ENCODE measurements around the gene TOR2A.

Gene TOR2A

GRCh38 chr9:127698985-127699670, 36.0 kb downstream of the TOR2A start:
- DNase-seq (ENCODE audit: low spot score), result peak; percentile 69

DNA sequence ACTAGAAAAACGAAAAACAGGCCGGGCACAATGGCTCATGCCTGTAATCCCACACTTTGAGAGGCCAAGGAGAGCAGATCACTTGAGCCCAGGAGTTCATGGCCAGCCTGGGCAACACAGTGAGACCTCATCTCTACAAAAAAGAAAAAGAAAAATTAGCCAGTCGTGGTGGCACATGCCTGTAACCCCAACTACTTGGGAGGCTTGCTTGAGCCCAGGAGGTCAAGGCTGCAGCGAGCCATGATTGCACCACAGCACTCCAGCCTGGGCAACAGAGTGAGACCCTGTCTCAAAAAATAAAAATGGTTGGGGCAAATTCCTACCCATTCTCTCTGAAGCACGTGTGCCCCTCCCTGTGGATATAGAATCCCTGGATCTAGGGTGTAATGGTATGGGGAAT, 36.7 kb downstream of the TOR2A start:
- no peak for DNase-seq (ENCODE audit: low spot score)

DNA sequence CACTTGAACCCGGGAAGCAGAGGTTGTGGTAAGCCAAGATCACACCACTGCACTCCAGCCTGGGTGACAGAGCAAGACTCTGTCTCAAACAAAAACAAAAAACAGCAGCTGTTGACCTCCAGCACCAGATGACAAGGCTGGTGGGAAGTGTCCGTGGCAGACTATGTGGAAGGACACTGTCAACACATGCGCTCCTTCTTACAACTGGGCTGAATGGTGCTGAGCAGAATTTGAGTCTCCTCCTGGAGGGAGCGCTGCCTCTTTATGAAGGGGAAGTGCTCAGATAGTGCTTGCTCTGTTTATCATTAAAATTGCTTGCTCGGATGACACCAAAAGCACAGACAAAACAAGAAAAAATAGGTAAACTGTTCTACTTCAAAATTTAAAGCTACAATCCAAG, 37.5 kb downstream of the TOR2A start:
- DNase-seq (ENCODE audit: low spot score), result no peak

DNA sequence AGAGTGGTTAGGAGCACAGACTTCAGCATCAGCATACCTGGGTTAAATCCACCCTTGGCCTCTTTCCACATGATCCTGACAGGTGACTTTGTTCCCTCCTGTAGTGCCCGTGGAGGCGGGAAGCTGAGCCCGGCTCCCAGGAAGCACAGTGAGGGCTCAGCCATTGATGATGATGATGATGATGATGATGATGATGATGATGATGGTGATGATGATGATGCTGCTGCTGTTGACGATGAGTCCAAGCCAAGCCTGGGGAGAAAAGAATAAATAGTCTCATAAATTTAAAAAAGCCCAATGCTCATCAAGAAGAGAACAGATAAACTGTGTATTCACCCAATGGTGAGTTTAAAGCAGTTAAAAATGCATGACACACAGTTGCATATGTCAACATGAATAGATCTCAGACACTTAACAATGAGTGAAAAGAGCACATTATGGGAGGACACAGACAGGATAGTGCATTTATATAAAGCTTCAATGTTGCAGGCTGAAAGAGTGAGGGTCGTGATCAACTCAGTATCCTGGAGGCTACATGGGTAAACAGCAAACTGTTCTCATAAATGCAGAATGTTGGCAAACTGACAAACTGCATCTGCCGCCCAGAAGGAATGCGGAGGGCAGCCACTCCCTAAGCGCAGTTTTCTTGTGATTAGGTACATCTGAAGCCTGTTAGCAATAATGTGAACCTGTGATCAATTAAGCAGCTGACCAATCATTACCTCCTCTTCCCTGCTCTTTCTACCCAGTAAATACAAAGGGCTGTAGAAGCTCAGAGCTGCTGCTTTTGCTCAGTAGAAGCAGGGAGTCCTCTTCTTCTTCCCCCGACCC, 40.0 kb downstream of the TOR2A start:
- no peak for DNase-seq (ENCODE audit: low spot score)

- no peak for DNase-seq (ENCODE audit: low spot score)
These were observed 41.4 kb downstream of the TOR2A start for GRCh38 chr9:127693697-127694096.

- no peak for DNase-seq (ENCODE audit: low spot score)
These were observed 42.0 kb downstream of the TOR2A start for GRCh38 chr9:127693143-127693542.

DNA sequence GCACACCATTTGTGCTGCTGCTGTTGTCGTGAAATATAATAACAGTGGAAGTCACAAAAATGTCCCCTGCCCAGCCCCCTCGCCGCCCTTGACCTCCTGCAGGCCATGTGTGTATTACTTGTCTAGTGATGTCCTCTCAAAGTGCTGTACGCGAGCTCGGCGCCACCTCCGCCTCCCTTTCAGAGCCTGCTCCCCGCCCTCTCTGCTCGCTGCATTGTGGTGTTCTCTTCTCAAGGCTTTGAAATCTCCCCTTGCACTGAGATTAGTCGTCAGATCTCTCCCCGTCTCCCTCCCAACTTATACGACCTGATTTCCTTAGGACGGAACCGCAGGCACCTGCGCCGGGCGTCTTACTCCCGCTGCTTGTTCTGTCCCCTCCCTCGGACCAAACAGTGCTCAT, 43.0 kb downstream of the TOR2A start:
- DNase-seq (ENCODE audit: low spot score), result no peak

DNA sequence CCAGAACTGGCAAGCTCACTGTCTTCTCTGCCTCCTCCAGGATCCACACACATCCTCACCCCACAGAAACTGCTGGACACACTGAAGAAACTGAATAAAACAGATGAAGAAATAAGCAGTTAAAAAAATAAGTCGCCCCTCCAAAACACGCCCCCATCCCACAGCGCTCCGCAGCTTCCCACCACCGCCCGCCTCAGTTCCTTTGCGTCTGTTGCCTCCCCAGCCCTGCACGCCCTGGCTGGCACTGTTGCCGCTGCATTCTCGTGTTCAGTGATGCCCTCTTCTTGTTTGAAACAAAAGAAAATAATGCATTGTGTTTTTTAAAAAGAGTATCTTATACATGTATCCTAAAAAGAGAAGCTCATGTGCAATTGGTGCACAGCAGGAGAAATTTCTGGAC, 44.4 kb downstream of the TOR2A start:
- DNase-seq (ENCODE audit: low spot score), result no peak

DNA sequence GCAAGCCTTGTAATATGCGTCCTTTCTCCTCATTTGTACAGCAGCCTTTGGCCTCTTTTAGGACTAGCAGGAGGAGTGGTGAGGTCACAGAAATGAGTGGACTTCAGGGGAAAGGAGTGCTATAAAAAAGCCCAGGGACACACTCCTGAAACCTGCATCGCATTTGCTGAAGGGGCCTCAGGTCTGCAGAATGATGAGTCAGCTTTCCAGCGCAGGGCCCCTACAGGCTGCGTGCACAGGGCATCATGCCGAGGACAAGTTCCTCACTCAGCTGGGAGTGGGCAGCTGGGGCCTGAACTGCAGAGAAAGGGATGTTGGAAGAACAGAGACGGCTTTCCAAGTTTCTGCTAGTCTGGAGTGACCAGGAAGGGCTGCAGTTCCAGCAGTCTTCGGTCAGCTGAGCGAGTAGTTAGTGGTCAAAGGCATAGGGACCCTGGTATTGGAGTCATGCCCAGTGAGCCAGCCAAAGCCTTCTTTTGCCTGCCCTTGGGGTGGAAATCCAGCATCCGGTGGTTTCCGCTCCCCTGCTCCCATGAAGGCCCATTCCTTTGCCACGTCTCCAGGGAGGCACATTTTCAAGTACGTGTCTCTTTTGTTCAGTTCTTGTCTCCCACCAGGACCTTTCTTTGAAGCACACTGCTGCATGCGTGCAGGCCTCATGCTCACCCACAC, 45.6 kb downstream of the TOR2A start:
- DNase-seq (ENCODE audit: low spot score), result no peak

DNA sequence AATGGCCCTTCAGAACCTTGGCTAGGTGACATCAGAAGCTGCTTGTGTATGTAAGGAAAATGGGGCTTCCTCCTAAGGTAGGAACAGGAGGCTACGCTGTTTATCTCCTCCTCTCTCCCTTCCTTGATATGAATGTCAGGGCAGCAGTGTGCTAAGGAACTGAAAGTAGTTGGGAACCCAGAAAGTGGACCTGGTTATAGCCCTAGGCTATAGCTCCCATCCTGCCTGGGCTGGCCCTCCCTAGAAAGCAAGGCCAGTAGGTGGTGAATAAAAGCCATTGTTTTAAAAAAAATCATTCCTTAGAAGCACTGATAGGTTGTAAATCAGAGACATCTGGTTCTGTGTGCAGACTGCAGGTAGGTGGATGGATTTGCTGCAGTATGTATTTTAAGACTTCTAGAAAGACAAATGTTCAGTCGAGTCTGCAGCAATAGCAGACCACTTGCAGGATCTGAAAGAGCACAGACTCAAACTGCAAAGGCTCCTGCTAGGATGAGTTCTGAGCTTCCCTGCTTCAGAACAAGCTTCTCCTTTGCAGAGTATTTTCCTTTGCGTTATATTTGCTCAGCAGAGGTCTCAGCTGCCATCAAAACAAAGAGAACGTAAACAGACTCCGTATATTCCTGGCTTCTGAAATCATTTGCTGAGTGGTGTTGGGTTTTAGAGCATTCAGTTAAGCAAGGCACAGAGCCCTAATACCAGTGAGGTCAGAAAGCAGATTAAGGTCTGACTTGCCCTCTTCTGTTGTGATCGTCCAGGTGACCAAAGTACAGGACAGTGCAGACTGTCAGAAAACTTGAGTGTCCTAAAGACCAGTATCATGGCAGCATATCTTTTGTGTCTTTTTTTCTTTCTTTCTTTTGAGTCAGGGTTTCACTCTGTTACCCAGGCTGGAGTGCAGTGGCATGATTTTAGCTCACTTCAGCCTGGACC, 48.4 kb downstream of the TOR2A start:
- no peak for DNase-seq (ENCODE audit: low spot score)

GRCh38 chr9:127684576-127684975, 50.5 kb downstream of the TOR2A start:
- DNase-seq (ENCODE audit: low spot score), result no peak

DNA sequence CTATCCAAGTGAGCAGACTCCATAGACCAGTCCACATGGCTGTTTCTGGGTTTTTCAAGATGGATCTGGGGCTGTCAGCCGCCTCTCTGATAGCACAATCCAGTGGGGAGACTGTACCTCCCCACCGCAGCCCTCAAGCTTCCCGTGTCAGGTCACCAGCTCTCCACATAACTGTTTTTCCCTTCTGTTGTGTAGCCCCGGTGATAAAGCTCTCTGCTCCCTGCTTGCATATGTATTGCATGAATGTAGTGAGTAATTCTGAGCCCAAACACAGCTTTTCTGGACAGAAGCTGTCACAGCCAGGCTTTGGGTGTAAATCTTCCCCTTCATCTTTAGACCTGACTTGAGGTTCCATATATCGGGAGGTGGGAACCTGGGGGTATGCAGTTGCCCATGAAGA, 51.4 kb downstream of the TOR2A start:
- DNase-seq (ENCODE audit: low spot score), result no peak

DNA sequence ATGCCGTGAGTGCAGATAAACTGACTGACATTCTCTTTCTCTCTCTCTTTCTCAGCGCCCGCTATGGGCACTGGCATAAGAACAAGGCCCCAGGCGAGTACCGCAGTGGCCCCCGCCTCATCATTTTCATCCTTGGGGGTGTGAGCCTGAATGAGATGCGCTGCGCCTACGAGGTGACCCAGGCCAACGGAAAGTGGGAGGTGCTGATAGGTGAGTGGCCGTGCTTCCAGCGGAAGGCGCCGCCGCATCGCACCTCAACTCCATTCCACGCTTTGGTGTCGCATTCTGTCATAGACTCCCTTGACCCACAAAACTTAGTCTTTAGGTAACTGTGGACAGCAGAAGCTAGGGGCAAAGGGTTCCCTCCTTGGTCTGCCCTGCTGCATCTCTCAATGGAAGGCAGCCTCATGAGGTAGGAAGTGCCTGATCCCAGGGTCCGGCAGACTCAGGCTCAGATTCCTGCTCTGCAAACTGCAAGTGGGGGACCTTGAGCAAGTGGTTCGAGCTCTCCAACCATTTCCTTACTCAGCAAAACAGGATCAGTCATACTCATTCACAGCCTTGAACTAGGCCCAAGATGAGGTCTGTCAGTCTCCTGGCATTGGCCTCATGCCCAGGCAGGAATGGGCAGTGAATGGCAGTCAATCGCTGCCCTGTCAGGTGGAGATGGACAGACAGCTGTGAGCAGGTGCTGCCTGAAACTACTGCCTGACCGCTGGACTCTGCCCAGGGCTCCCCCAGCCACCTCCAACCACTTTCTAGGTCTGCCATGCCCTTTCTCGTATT, 52.5 kb downstream of the TOR2A start:
- DNase-seq (ENCODE audit: low spot score), result no peak

Data from NAMALWA (cell line).